Activated CD4-positive, alpha-beta T cell treated with anti-CD3 and anti-CD28 coated beads, Interleukin-10, Interleukin-2, amounts not matched to agents 100 ng/mL and 50 ng/mL, durations not matched to agents 16 hours and 8 hours (primary cell): ENCODE data around the gene CENPK.
"Not testable (repeated sequence)": the region's sequence is repeated elsewhere in the genome, so short reads cannot be mapped to it uniquely, and the experiment has no call there.

ENCODE experiments used
- DNase-seq: peaks from one replicate; pipeline ENCODE4 v3.0.0-alpha.2; 2020

CENPK gene

DNA sequence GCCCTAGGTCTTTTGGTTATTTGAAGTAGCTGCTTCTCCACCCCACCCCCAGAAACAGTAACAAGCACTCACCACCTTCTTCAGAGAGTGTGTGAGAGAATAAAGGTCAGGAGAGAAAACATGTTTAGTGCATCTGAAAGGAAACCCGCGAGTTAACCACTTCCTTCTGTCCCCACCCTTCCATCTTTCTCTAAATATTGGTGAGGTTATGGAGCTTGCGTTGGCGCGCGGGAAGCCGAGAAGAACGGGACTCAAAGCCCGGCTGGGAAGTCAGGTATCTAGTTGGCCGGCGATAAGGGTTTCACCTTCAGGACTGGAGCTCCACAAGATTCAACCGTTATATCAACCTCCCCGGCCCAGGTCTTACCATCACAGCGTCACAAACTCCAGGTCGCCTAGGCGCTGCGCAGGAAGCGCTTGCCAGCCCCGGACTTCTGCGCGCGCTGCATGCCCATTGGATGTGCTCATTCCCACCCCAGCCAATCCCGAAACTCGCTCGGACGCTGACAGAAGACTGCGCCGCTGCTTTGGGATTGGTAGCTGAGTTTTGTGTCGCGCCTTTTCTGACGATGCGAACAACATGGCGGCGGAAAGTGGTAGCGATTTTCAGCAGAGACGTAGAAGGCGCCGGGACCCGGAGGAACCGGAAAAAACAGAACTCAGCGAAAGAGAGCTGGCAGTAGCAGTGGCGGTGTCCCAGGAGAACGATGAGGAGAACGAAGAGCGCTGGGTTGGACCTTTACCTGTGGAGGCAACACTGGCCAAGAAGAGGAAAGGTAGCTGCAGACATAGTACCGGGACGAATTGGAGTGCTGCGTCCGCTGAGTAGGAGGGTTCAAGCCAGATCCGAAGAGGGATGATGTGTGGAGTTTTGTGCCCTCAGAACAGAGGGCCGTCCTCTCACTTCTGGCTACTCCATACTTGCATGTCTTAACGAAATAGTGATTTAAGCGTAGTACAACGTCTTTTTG is at the start of gene CENPK, which contains the start of gene PPWD1:
Gene CENPK (minus strand): TSS at position 438 of the 971 bp plus-strand sequence. CDS start 8,261 bp downstream, outside the sequence.
Gene PPWD1 (plus strand): TSS at position 566 of the 971 bp plus-strand sequence. CDS start 15 bp downstream, at position 581.
- peak; percentile 98 for DNase-seq

GRCh38 chr5:65612298-65612907 is 49.4 kb upstream of the CENPK start:
- DNase-seq = no peak

GRCh38 chr5:65611524-65611923 is 48.6 kb upstream of the CENPK start:
- no peak for DNase-seq

GRCh38 chr5:65601761-65602160 is 38.8 kb upstream of the CENPK start:
- not testable (repeated sequence) for DNase-seq

DNA sequence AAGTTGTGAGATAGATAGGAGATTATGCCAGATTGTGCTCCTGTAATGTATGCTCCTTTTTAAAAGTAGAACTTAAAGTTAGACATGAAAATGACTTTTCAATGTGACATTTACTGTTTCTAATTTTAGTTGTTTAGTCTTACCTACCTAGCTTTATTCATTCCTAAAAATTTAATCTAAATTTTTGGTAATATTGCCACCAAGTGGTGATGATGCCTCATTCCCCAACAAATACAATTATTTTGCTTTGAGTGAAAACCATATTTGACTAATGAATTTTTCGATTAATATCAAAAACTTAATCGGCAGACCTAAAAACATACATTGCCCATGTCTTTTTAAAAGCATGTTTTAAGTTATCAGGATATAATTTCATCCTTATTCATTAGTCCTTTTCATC is 25.7 kb upstream of the CENPK start:
- DNase-seq = no peak

DNA sequence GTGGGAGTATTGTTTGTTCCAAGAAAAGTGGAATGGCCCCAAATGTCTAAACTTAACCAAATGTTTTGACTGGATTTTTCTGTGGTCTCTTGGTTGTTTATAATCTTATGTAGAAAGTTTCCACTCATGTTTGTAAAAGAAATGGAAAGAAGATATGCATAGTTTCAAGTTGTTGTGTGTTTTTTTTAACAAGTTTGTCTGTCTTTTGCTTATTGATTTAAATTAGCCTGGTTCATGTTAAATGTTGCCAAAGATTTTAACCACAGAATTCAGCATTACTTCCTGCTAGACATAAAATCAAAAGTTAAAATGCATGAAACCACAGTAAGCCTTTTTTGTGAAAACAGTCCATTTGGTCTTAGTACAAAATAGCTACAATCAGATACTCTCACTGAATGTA is 14.2 kb upstream of the CENPK start:
- DNase-seq = no peak

GRCh38 chr5:65570598-65571226 is 7.7 kb upstream of the CENPK start:
- DNase-seq = no peak

- no peak for DNase-seq
These were observed 3.5 kb upstream of the CENPK start for GRCh38 chr5:65566505-65566904.

DNA sequence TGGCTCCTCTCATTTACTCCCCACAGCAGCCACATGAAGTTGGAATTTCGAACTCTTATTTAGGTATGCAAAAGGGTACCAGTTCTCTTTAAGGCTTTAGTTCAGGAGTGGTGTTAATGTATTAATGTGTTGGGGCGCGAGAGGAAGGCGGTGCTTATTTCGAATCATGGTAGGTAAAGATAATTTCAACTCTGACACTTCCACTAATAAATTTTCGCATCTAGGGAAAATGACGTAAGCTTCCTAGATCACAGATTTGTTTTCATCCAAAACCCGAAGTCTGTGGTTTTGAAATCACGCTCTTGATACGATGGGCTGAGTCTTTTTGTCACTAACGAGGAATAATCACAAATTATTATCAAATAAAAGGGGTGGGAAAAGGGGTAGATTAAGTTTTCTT is 809 bp upstream of the CENPK start:
- DNase-seq = no peak

- DNase-seq = no peak
These were observed 6.2 kb downstream of the CENPK start for GRCh38 chr5:65556718-65557117.

- no peak for DNase-seq
These were observed 6.8 kb downstream of the CENPK start for GRCh38 chr5:65556181-65556580.

DNA sequence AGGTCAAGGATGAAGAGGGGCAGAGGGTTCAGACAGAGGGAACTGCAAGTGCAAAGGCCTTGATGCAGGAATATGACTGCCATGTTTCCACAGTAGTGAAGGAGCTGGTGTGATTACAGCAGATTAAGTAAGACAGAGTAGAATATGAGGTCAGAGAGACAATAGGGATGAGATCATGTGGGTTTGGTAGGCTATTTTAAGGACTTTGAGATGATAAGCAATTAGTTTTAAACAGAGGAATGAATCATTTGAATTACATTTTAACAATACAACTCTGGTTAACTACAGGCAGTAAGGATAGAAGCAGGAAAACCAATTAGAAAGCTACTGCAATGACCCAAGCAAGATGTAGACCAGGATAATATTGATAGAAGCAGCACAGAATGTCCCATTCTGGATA is 7.7 kb downstream of the CENPK start:
- no peak for DNase-seq

DNA sequence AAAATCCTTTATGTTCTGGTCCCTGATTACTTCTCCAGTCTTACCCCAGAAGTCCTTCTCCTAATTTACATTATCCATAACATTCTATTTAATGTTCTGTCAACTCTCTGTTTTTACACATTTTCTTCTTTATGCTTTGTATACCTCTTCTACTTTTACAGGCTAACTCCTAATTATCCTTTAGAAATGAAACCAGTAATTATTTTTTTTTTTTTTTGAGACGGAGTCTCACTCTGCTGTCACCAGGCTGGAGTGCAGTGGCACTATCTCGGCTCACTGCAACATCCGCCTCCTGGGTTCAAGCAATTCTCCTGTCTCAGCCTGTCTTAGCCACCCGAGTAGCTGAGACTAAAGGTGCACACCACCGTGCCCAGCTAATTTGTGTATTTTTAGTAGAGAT is 9.0 kb downstream of the CENPK start:
- DNase-seq = no peak

GRCh38 chr5:65548281-65548680 is 14.7 kb downstream of the CENPK start:
- DNase-seq = peak; percentile 84

DNA sequence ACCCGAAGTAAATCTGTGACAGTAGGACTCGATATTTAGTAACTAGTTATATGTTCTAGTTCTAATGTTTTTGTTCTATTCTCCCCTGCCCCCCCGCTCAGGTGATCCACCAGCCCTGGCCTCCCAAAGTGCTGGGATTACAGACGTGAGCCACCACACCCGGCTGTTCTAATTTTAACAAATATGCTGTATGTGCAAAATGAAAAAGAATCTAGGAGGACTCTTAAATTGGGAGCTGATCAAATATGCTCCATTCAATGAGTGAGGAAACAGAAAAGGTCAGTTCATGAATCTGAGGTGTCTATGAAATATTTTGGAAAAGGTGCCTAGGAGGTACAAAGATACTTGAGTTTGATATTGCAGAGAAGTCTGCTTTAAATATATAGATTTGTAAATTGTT is 16.8 kb downstream of the CENPK start:
- no peak for DNase-seq

DNA sequence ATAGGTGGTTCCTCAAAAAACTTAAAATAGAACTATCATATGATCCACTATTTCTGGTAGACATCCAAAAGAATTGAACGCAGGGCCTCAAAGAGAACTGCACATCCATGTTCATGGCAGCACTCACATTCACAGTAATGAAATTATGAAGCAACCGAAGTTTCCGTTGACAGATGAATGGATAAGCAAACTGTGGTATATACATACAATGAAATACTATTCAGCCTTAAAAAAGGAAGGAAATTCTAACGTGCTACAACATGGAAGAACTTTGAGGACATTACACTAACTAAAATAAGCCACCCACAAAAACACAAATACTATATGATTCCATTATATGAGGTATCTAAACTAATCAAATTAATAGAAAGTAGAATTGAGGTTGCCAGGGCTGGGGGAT is 18.5 kb downstream of the CENPK start:
- no peak for DNase-seq

- DNase-seq = no peak
These were observed 23.1 kb downstream of the CENPK start for GRCh38 chr5:65539827-65540226.

DNA sequence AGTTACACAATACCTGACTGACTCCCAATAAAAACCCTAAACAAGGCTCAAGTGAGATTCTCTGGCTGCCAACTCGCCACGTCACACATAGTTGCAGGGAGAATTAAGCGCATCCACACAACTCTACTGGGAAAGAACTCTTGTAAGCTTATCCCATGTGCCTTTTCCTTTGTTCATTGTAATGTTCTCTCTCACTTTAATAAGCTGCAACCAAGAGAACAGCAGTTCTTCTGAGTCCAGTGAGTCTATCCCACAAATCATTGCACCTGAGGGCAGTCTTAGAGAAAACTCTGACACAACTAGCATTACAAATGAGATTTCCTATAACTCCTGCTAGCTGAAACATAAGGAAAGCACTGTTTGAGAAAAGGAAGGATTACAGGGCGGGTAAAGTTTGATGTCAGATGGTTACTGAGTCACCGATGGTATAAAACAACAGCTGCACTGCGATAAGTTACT is 27.4 kb downstream of the CENPK start:
- no peak for DNase-seq

GRCh38 chr5:65530904-65531303 is 32.1 kb downstream of the CENPK start:
- no peak for DNase-seq

- no peak for DNase-seq
These were observed 37.2 kb downstream of the CENPK start for GRCh38 chr5:65525726-65526125.

- peak; percentile 39 for DNase-seq
These were observed 50.6 kb downstream of the CENPK start for GRCh38 chr5:65512170-65512937.

DNA sequence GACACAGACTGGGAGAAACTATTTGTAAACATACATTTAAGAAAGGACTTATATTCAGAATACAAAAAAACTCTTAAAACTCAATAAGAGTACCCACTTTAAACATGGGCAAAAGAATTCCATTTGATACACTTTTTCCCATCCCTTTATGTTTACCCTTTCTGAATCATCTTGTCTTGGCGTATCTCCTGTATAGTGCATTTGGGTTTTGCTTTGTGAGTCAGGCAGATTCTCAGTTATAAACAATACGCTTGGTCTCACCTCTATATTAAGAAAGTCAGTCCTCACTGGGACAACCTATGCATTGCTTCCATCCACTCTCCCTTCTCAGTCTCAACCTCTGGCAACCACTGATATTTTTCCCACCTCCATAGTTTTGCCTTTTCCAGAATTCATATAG is 54.0 kb downstream of the CENPK start:
- no peak for DNase-seq

DNA sequence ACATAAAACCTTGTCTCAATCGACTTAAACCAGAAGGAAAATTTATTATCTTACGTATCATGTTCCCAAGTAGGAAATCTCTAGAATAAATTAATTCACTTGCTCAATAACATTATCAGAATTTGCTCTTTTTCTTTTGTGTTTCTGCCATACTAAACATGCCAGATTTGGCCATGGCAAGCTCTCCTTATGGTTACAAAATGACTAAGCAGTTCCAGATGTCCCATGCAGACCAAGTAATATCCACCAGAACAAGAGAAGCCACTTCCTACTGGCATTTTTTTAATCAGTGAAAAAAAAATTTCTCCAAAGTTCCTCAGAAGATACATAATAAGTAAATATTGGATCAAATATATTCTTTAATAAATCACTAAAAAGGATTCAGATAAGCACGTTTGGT is 56.0 kb downstream of the CENPK start:
- no peak for DNase-seq
